Head of caudate nucleus (tissue), 42 donors: ENCODE results near the gene SNRK.

Experiments used
- DNase-seq, 42 donors: peaks; one replicate each; pipeline versions ENCODE4 v3.0.0 to v3.0.0-alpha.2; 2020 to 2021; ENCODE audit warnings: mixed read lengths in 7 of 42
- intact Hi-C: fragments of 100-400 bp; cut with DNase I; formaldehyde crosslinking; loops from one replicate; pipeline ENCODE4 v1.15.0; 2022

SNRK gene

GRCh38 chr3:43362961-43363360, 76.6 kb downstream of the SNRK start:
- DNase-seq, result no peak
- intact Hi-C loops, result no loop called here

- no peak for DNase-seq
- intact Hi-C loops, result no loop called here
Observed at GRCh38 chr3:43363621-43364266, 77.4 kb downstream of the SNRK start.

GRCh38 chr3:43364494-43364893, 78.2 kb downstream of the SNRK start:
- intact Hi-C loops, result no loop called here
- no peak for DNase-seq

- intact Hi-C loops, result no loop called here
- DNase-seq, result no peak
Observed at GRCh38 chr3:43364926-43365325, 78.6 kb downstream of the SNRK start.

- DNase-seq, result no peak
- intact Hi-C loops, result no loop called here
Observed at GRCh38 chr3:43365601-43366305, 79.4 kb downstream of the SNRK start.

GRCh38 chr3:43366481-43366880, 80.1 kb downstream of the SNRK start:
- intact Hi-C loops, result no loop called here
- no peak for DNase-seq

GRCh38 chr3:43366885-43367284, 80.5 kb downstream of the SNRK start:
- intact Hi-C loops, result no loop called here
- no peak for DNase-seq

- intact Hi-C loops, result no loop called here
- peak in 1 of 42 donors; percentile 24 for DNase-seq
Observed at GRCh38 chr3:43369404-43370292, 83.3 kb downstream of the SNRK start.

GRCh38 chr3:43370293-43370980, 84.1 kb downstream of the SNRK start:
- DNase-seq, result no peak
- intact Hi-C loops, result no loop called here

- DNase-seq, result no peak
- intact Hi-C loops, result no loop called here
Observed at GRCh38 chr3:43371494-43371893, 85.2 kb downstream of the SNRK start.

GRCh38 chr3:43372007-43372740, 85.8 kb downstream of the SNRK start:
- no peak for DNase-seq
- intact Hi-C loops, result no loop called here

- intact Hi-C loops, result no loop called here
- DNase-seq, result peak in 5 of 42 donors; percentile 20 to 61 (median 42)
Observed at GRCh38 chr3:43372809-43373559, 86.6 kb downstream of the SNRK start.

GRCh38 chr3:43373560-43373928, 87.2 kb downstream of the SNRK start:
- no peak for DNase-seq
- intact Hi-C loops, result no loop called here

GRCh38 chr3:43378066-43378935, 92.0 kb downstream of the SNRK start:
- intact Hi-C loops, result no loop called here
- peak in 10 of 42 donors; percentile 25 to 59 (median 36) for DNase-seq

- no peak for DNase-seq
- intact Hi-C loops, result no loop called here
Observed at GRCh38 chr3:43379343-43379742, 93.0 kb downstream of the SNRK start.

- no peak for DNase-seq
- intact Hi-C loops, result no loop called here
Observed at GRCh38 chr3:43388175-43388574, 101.8 kb downstream of the SNRK start.

- intact Hi-C loops, result no loop called here
- DNase-seq, result no peak
Observed at GRCh38 chr3:43388915-43389314, 102.6 kb downstream of the SNRK start.
